Measurements from ENCODE around the gene HP.

DNA sequence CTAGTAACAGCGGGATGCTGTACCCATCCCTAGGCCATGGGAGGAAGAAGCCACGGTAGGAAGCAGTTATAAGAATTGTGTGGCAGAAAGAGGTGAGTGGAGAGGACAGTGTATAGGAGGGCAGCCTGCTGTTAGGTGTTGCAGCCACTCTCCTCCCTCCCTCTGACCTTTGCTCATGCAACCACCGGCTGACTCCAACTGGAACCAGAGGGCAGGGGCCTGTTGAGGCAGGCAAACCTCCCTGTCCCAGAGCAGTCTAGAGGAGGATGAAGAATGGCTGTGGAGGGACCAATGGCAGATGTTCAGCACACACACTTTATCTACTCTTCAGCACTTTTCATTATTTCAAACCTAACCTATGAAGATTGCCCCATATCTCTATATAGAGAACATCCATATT, 36.9 kb downstream of the HP start:
- TF ChIP-seq EZH2 (IDR thresholded peaks at IDR 0.05; ENCODE audit: borderline replicate concordance, low read length), result no peak
- TF ChIP-seq, protein P1, sequence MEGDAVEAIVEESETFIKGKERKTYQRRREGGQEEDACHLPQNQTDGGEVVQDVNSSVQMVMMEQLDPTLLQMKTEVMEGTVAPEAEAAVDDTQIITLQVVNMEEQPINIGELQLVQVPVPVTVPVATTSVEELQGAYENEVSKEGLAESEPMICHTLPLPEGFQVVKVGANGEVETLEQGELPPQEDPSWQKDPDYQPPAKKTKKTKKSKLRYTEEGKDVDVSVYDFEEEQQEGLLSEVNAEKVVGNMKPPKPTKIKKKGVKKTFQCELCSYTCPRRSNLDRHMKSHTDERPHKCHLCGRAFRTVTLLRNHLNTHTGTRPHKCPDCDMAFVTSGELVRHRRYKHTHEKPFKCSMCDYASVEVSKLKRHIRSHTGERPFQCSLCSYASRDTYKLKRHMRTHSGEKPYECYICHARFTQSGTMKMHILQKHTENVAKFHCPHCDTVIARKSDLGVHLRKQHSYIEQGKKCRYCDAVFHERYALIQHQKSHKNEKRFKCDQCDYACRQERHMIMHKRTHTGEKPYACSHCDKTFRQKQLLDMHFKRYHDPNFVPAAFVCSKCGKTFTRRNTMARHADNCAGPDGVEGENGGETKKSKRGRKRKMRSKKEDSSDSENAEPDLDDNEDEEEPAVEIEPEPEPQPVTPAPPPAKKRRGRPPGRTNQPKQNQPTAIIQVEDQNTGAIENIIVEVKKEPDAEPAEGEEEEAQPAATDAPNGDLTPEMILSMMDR (conservative IDR thresholded peaks at IDR 0.05 in 1 of 2, IDR thresholded peaks at IDR 0.05 in 1 of 2; ENCODE audit: extremely low read depth in 1 of 2, insufficient read depth in 1 of 2, low read depth in 1 of 2, low read length in 2 of 2), result no peak
